SK-N-SH (cell line): ENCODE data around the gene FAM222A. TPM values are rescaled to one million over a fixed set of nuclear protein-coding genes. Genes with fewer than 3 reads are reported as not detected.

Source experiments
- CTCF ChIA-PET: fragments of 300-600, 350-600 bp; formaldehyde crosslinking; extraction: SDS; loops from one replicate; lab custom pipeline; 2021; lab: Yijun Ruan, JAX
- POLR2A ChIA-PET: fragments of 350-600 bp; sonication (Branson Sonifier 250); formaldehyde crosslinking; extraction: SDS; loops from one replicate; lab custom pipeline; 2020; ENCODE audit warnings: antibody characterized with exemption, inconsistent platforms; lab: Yijun Ruan, JAX
- DNase-seq: peaks from one replicate; pipeline ENCODE4 v3.0.0; 2012
- H2AFZ ChIP-seq: fragments of 200-600 bp; sonication (generic); 2 replicates; pipeline ENCODE4 v1.8.1; 2016; ENCODE audit warnings: antibody characterized with exemption, mild to moderate bottlenecking, low read depth
- H3F3A ChIP-seq: fragments of 200-600 bp; sonication (generic); replicated peaks from 2 replicates; pipeline ENCODE3; 2016; ENCODE audit warnings: antibody characterized with exemption, mild to moderate bottlenecking; ENCODE audit not compliant: insufficient read depth
- H3K27ac ChIP-seq, 2 experiments: fragments of 200-500 bp in 1 of 2; fragments of 200-600 bp in 1 of 2; sonication (Bioruptor generic) in 1 of 2; sonication (generic), shearing (Covaris generic) in 1 of 2; 2 replicates each; pipeline versions ENCODE4 v1.5.1 to v1.6.1; 2014 to 2016; ENCODE audit warnings: low read depth in 2 of 2, inconsistent platforms in 1 of 2, low read length in 1 of 2, mild to moderate bottlenecking in 1 of 2, mixed read lengths in 1 of 2
- H3K27me3 ChIP-seq: fragments of 200-600 bp; sonication (generic), shearing (Covaris generic); 2 replicates; pipeline ENCODE4 v1.6.1; 2016; ENCODE audit warnings: mixed run types; ENCODE audit not compliant: insufficient read depth
- H3K36me3 ChIP-seq, 2 experiments: fragments of 200-500 bp in 1 of 2; fragments of 200-600 bp in 1 of 2; sonication (Bioruptor generic) in 1 of 2; sonication (generic) in 1 of 2; replicated peaks in 1 of 2; 2 replicates each; pipeline versions ENCODE3 to v1.5.1; 2014 to 2016; ENCODE audit warnings: low read length in 1 of 2, mild to moderate bottlenecking in 1 of 2; ENCODE audit not compliant: insufficient read depth in 2 of 2, control insufficient read depth in 1 of 2
- H3K4me1 ChIP-seq, 2 experiments: fragments of 200-500 bp in 1 of 2; fragments of 200-600 bp in 1 of 2; sonication (Bioruptor generic) in 1 of 2; sonication (generic), shearing (Covaris generic) in 1 of 2; 2 replicates each; pipeline versions ENCODE4 v1.5.1 to v1.6.1; 2014 to 2016; ENCODE audit warnings: low read depth in 1 of 2, low read length in 1 of 2, mixed run types in 1 of 2; ENCODE audit not compliant: insufficient read depth in 2 of 2, control insufficient read depth in 1 of 2
- H3K4me2 ChIP-seq: fragments of 200-600 bp; sonication (generic), shearing (Covaris generic); 2 replicates; pipeline ENCODE4 v1.6.1; 2017; ENCODE audit warnings: mixed run types
- H3K4me3 ChIP-seq, 2 experiments: fragments of 200-500 bp in 1 of 2; fragments of 200-600 bp in 1 of 2; sonication (Bioruptor generic) in 1 of 2; sonication (generic), shearing (Covaris generic) in 1 of 2; 2 replicates each; pipeline versions ENCODE4 v1.5.1 to v1.8.1; 2014 to 2016; ENCODE audit warnings: low read depth in 2 of 2, inconsistent platforms in 1 of 2, low read length in 1 of 2, mild to moderate bottlenecking in 1 of 2, mixed read lengths in 1 of 2, moderate library complexity in 1 of 2
- H3K79me2 ChIP-seq: fragments of 200-600 bp; sonication (generic); 2 replicates; pipeline ENCODE4 v1.8.1; 2017; ENCODE audit warnings: mild to moderate bottlenecking; ENCODE audit not compliant: insufficient read depth
- H3K9ac ChIP-seq: fragments of 200-600 bp; sonication (generic); 2 replicates; pipeline ENCODE4 v1.6.1; 2017; ENCODE audit warnings: mixed run types
- H3K9me2 ChIP-seq: fragments of 200-600 bp; sonication (generic); 2 replicates; pipeline ENCODE4 v1.6.1; 2017; ENCODE audit warnings: mixed run types
- H3K9me3 ChIP-seq: fragments of 200-600 bp; sonication (generic); 2 replicates; pipeline ENCODE4 v1.6.1; 2017; ENCODE audit warnings: mixed run types, mild to moderate bottlenecking, moderate library complexity
- H4K20me1 ChIP-seq: fragments of 200-600 bp; sonication (generic); 2 replicates; pipeline ENCODE4 v1.6.1; 2017; ENCODE audit warnings: mild to moderate bottlenecking, mixed run types; ENCODE audit not compliant: insufficient read depth
- ELF1 ChIP-seq: IDR thresholded peaks from 2 replicates; pipeline ENCODE4 v1.4.0; 2012
- EZH2phosphoT487 ChIP-seq: fragments of 200-600 bp; sonication (generic); IDR thresholded peaks from 2 replicates; pipeline ENCODE4 v1.6.1; 2017; ENCODE audit warnings: low read depth, mixed run types, mild to moderate bottlenecking, antibody characterized with exemption, moderate library complexity, borderline replicate concordance
- MXI1 ChIP-seq: IDR thresholded peaks from 2 replicates; pipeline ENCODE4 v1.6.1; 2012; ENCODE audit warnings: mild to moderate bottlenecking, low read depth, low read length, improper control_type of control experiment
- NFIC ChIP-seq: IDR thresholded peaks from 2 replicates; pipeline ENCODE4 v1.4.0; 2012; ENCODE audit warnings: borderline replicate concordance
- NRF1 ChIP-seq: IDR thresholded peaks from 2 replicates; pipeline ENCODE4 v1.6.1; 2012; ENCODE audit warnings: low read depth, mild to moderate bottlenecking, low read length
- POLR2AphosphoS5 ChIP-seq: IDR thresholded peaks from 2 replicates; pipeline ENCODE4 v1.6.1; 2012; ENCODE audit warnings: low read depth, low read length
- RCOR1 ChIP-seq: fragments of 150-350 bp; IDR thresholded peaks from 2 replicates; pipeline ENCODE4 v1.6.1; 2017; ENCODE audit warnings: antibody characterized with exemption, low read length
- RFX5 ChIP-seq: IDR thresholded peaks from 2 replicates; pipeline ENCODE4 v1.6.1; 2012; ENCODE audit warnings: mild to moderate bottlenecking, improper control_type of control experiment, low read length
- TCF12 ChIP-seq: IDR thresholded peaks from 2 replicates; pipeline ENCODE4 v1.4.0; 2012
- TEAD4 ChIP-seq: IDR thresholded peaks from 2 replicates; pipeline ENCODE4 v1.4.0; 2012; ENCODE audit warnings: mild to moderate bottlenecking, borderline replicate concordance; ENCODE audit not compliant: insufficient read depth
- WGBS: methylation state at CpG from one replicate; pipeline ENCODE4 v1.1.6; 2017; ENCODE audit warnings: low lambda C conversion rate; 5-methylcytosine and 5-hydroxymethylcytosine counted together
- polyA plus RNA-seq, 3 experiments: library from polyadenylated mRNA; depleted of rRNA; stranded (reverse); fragments of >200 nt; gene quantifications; 2 replicates each; pipeline ENCODE4 v1.2.3, GENCODE V29; 2012
- TF ChIP-seq, protein P1 (sequence below): IDR thresholded peaks from 2 replicates; pipeline ENCODE4 v1.4.0; 2012; ENCODE audit warnings: low read depth, borderline replicate concordance
- TF ChIP-seq, protein P2 (sequence below): IDR thresholded peaks from 2 replicates; pipeline ENCODE4; 2012

FAM222A gene
- polyA plus RNA-seq, 1 of the 3 experiments (the other 2 are of a cell fraction), result 1.6 TPM

GRCh38 chr12:109808876-109809646, 95.4 kb downstream of the FAM222A start (continued):
- TF ChIP-seq, protein P1, sequence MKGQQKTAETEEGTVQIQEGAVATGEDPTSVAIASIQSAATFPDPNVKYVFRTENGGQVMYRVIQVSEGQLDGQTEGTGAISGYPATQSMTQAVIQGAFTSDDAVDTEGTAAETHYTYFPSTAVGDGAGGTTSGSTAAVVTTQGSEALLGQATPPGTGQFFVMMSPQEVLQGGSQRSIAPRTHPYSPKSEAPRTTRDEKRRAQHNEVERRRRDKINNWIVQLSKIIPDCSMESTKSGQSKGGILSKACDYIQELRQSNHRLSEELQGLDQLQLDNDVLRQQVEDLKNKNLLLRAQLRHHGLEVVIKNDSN, result no peak
- TF ChIP-seq ELF1 (no peak), NRF1 (no peak)
- TF ChIP-seq, all 33 proteins: peak for 0

- Histone ChIP-seq H3K9me2 (no peaks in the 10 kb centered on the region), H3K36me3 (peaks cover 0 to 8% of the 10 kb centered on the region in 2 experiments), H3K9me3 (no peaks in the 10 kb centered on the region), H2AFZ (no peak overlapping the region), H3K4me1 (no peaks in the 10 kb centered on the region), H3K9ac (no peak overlapping the region), H4K20me1 (no peaks in the 10 kb centered on the region), H3K4me3 (no peak overlapping the region), H3K27ac (no peak overlapping the region), H3K4me2 (no peak overlapping the region), H3K27me3 (no peaks in the 10 kb centered on the region), H3F3A (no peaks in the 10 kb centered on the region), H3K79me2 (no peaks in the 10 kb centered on the region)
- 86% methylated on average over 9 of the region's 10 CpGs for WGBS
- POLR2A ChIA-PET, result no interaction called here
- DNase-seq, result no peak
- no peak for TF ChIP-seq POLR2AphosphoS5
- TF ChIP-seq TEAD4, result no peak
- TF ChIP-seq RFX5, result no peak
- no peak for TF ChIP-seq NFIC
- TF ChIP-seq EZH2phosphoT487, result no peak
- TF ChIP-seq RCOR1, result no peak
- TF ChIP-seq, protein P1, result no peak
- no peak for TF ChIP-seq TCF12
- TF ChIP-seq MXI1, result no peak
- TF ChIP-seq, protein P2, sequence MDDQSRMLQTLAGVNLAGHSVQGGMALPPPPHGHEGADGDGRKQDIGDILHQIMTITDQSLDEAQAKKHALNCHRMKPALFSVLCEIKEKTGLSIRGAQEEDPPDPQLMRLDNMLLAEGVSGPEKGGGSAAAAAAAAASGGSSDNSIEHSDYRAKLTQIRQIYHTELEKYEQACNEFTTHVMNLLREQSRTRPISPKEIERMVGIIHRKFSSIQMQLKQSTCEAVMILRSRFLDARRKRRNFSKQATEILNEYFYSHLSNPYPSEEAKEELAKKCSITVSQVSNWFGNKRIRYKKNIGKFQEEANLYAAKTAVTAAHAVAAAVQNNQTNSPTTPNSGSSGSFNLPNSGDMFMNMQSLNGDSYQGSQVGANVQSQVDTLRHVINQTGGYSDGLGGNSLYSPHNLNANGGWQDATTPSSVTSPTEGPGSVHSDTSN, result no peak
- CTCF ChIA-PET, result interaction anchor here (1.0 to 2.0 kb wide), 5 partner anchors 10 to 42 kb away, joined by 3 to 8 read pairs (median 5); no protein-coding TSS in a partner anchor
These were observed 97.5 kb downstream of the FAM222A start for GRCh38 chr12:109810954-109811623.
